Measurements from ENCODE around the gene ARF6.

- TF ChIP-seq CTCF (IDR thresholded peaks at IDR 0.05) (no peak), POLR2A (IDR thresholded peaks at IDR 0.05) (no peak), POLR2AphosphoS5 (IDR thresholded peaks at IDR 0.05; ENCODE audit: insufficient read depth in 1 of 2, low read depth in 1 of 2) (no peak)
These were observed 15.5 kb downstream of the ARF6 start for GRCh38 chr14:49908433-49908782.
